Panc1 (cell line): ENCODE measurements around the gene TTC13. TPM values are rescaled to one million over a fixed set of nuclear protein-coding genes. Genes with fewer than 3 reads are reported as not detected.
"Not testable (repeated sequence)": the region's sequence is repeated elsewhere in the genome, so short reads cannot be mapped to it uniquely, and the experiment has no call there.

ENCODE experiments used
- ATAC-seq: fragments of 200-7000 bp; cut with Tn5 transposase; 2 replicates; pipeline ENCODE4 v1.9.1; 2020; ENCODE audit warnings: mild to moderate bottlenecking, moderate library complexity
- BruUV-seq: library from RNA; stranded (reverse); fragments of 400-500 nt; replicated peaks from 2 replicates; lab custom pipeline; 2021; lab: Mats Ljungman, UMichigan
- CTCF ChIA-PET: fragments of 300-600 bp; sonication (Branson Sonifier 250); formaldehyde crosslinking; loops from one replicate; lab custom pipeline; 2022; ENCODE audit warnings: antibody characterized with exemption; lab: Charles Lee
- POLR2A ChIA-PET: fragments of 300-600 bp; sonication (Branson Sonifier 250); formaldehyde crosslinking; loops from one replicate; lab custom pipeline; 2022; ENCODE audit warnings: antibody characterized with exemption; lab: Charles Lee
- DNase-seq: peaks from one replicate; pipeline ENCODE4 v3.0.0-alpha.2; 2010; ENCODE audit warnings: low read depth, low spot score
- H3K27ac ChIP-seq: 2 replicates; pipeline ENCODE4 v1.5.1; 2011; ENCODE audit warnings: mild to moderate bottlenecking, low read length, inconsistent platforms
- H3K27me3 ChIP-seq: fragments of 200-500 bp; sonication (Bioruptor generic); 2 replicates; pipeline ENCODE4 v1.6.0; 2014; ENCODE audit warnings: low read length, inconsistent platforms; ENCODE audit not compliant: control insufficient read depth, insufficient read depth
- H3K36me3 ChIP-seq: fragments of 200-500 bp; sonication (Bioruptor generic); 2 replicates; pipeline ENCODE4 v1.5.1; 2014; ENCODE audit warnings: inconsistent platforms, mild to moderate bottlenecking, low read length, moderate library complexity; ENCODE audit not compliant: control insufficient read depth, insufficient read depth
- H3K4me1 ChIP-seq: 2 replicates; pipeline ENCODE4 v1.5.1; 2011; ENCODE audit warnings: inconsistent platforms, mild to moderate bottlenecking, low read length, moderate library complexity; ENCODE audit not compliant: control insufficient read depth, insufficient read depth
- H3K4me3 ChIP-seq, 2 experiments: 2 replicates each; pipeline ENCODE4 v1.5.1; 2011 to 2012; ENCODE audit warnings: low read depth in 2 of 2, low read length in 2 of 2, mild to moderate bottlenecking in 2 of 2, inconsistent platforms in 1 of 2, moderate library complexity in 1 of 2
- H3K9me3 ChIP-seq: fragments of 200-500 bp; sonication (Bioruptor generic); 2 replicates; pipeline ENCODE4 v1.5.1; 2014; ENCODE audit warnings: low read depth, mild to moderate bottlenecking, inconsistent platforms, low read length, moderate library complexity; ENCODE audit not compliant: control insufficient read depth, insufficient read depth
- CTCF ChIP-seq: fragments of 450-650 bp; IDR thresholded peaks from 2 replicates; pipeline ENCODE4 v1.5.1; 2017; ENCODE audit warnings: mild to moderate bottlenecking
- POLR2AphosphoS5 ChIP-seq: IDR thresholded peaks from 2 replicates; pipeline ENCODE4 v1.6.1; 2012; ENCODE audit warnings: mild to moderate bottlenecking, low read depth, low read length, moderate library complexity
- REST ChIP-seq, 2 experiments: IDR thresholded peaks; 2 replicates each; pipeline ENCODE4 v1.6.1; 2011 to 2012; ENCODE audit warnings: low read depth in 2 of 2, control low read depth in 1 of 2, low read length in 1 of 2, mild to moderate bottlenecking in 1 of 2, moderate library complexity in 1 of 2; ENCODE audit not compliant: insufficient read depth in 1 of 2
- SIN3A ChIP-seq: IDR thresholded peaks from 2 replicates; pipeline ENCODE4 v1.6.1; 2012; ENCODE audit warnings: low read depth, mild to moderate bottlenecking, low read length, moderate library complexity, borderline replicate concordance; ENCODE audit not compliant: insufficient read depth
- TCF7L2 ChIP-seq: IDR thresholded peaks from 2 replicates; pipeline ENCODE4 v1.6.1; 2011; ENCODE audit warnings: mild to moderate bottlenecking, low read depth, low read length, inconsistent platforms
- in situ Hi-C: cut with HindIII; loops from 2 replicates; pipeline ENCODE4 v1.10.0; 2016; ENCODE audit warnings: low sequenced_read_pairs, low pct_unique_long_range_greater_than_20kb
- intact Hi-C: fragments of 100-400 bp; cut with micrococcal nuclease; formaldehyde crosslinking; loops from one replicate; pipeline ENCODE4 v1.10.0; 2022; ENCODE audit not compliant: unreplicated experiment
- total RNA-seq: library from RNA; stranded (reverse); gene quantifications from one replicate; pipeline ENCODE4 v1.2.1, GENCODE V29; 2021; ENCODE audit not compliant: unreplicated experiment

Gene TTC13
- total RNA-seq, 1 experiment from 2014 or later, result 19.0 TPM

- ChIA-PET POLR2A (no interaction called here), CTCF (no interaction called here)
- TF ChIP-seq SIN3A (no peak), POLR2AphosphoS5 (no peak), CTCF (no peak), TCF7L2 (no peak), REST (IDR thresholded peaks at IDR 0.05; ENCODE audit: insufficient read depth in 1 of 2, low read depth in 2 of 2, low read length in 1 of 2) (no peak)
- ATAC-seq (no peak), DNase-seq (no peak)
- in situ Hi-C loops (no loop called here), intact Hi-C loops (no loop called here)
- H3K9me3 ChIP-seq, result no peaks in the 10 kb centered on the region
- no peaks in the 10 kb centered on the region; the same call in 1 of the 2 replicates for H3K27me3 ChIP-seq
- no peaks in the 10 kb centered on the region for H3K36me3 ChIP-seq
- H3K27ac ChIP-seq, result no peak overlapping the region
- H3K4me1 ChIP-seq, result no peaks in the 10 kb centered on the region; the same call in 1 of the 2 replicates
- H3K4me3 ChIP-seq, result no peak overlapping the region
- no TSS peak for BruUV-seq
Observed at GRCh38 chr1:231026576-231026975, 47.9 kb upstream of the TTC13 start.

- Histone ChIP-seq H3K9me3 (no peaks in the 10 kb centered on the region), H3K27me3 (no peaks in the 10 kb centered on the region), H3K4me3 (no peak overlapping the region), H3K4me1 (no peaks in the 10 kb centered on the region), H3K36me3 (no peaks in the 10 kb centered on the region), H3K27ac (no peak overlapping the region)
- in situ Hi-C loops, result no loop called here
- ATAC-seq (no peak), DNase-seq (no peak)
- CTCF ChIA-PET, result no interaction called here
- BruUV-seq, result no TSS peak
- POLR2A ChIA-PET, result no interaction called here
- intact Hi-C loops, result no loop called here
- TF ChIP-seq TCF7L2, result no peak
- TF ChIP-seq SIN3A, result no peak
- no peak for TF ChIP-seq REST (IDR thresholded peaks at IDR 0.05; ENCODE audit: insufficient read depth in 1 of 2, low read depth in 2 of 2, low read length in 1 of 2)
- TF ChIP-seq CTCF, result no peak
- no peak for TF ChIP-seq POLR2AphosphoS5
Observed at GRCh38 chr1:231023150-231023549, 44.5 kb upstream of the TTC13 start.

- H3K4me3 ChIP-seq, H3K9me3 ChIP-seq, H3K4me1 ChIP-seq, DNase-seq, CTCF ChIA-PET, H3K27me3 ChIP-seq, BruUV-seq, H3K27ac ChIP-seq, in situ Hi-C loops, H3K36me3 ChIP-seq, POLR2A ChIA-PET, ATAC-seq, intact Hi-C loops: not testable (repeated sequence)
Observed at GRCh38 chr1:231022543-231022942, 43.9 kb upstream of the TTC13 start.
